Measurements from ENCODE around the gene MEX3D.
"Not testable (repeated sequence)": the region's sequence is repeated elsewhere in the genome, so short reads cannot be mapped to it uniquely, and the experiment has no call there.

DNA sequence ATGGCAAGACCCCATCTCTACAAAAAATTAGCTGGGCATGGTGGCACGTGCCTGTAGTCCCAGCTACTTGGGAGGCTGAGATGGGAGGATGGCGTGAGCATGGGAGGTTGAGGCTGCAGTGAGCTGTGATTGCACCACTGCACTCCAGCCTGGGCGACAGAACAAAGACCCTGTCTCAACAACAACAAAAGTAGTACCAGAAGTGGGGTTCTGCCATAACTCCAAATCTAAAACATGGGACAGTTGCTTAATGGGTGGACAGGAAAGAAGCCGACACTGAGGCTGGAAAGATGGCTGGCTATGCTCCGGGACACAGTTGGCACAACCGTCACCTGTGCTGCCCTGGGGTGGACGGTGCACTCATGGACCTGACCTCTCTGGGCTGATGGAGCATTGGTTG is 32.4 kb downstream of the MEX3D start:
- TF ChIP-seq RARB (CRISPR knock-in tag; IDR thresholded peaks at IDR 0.05); OSR1 (CRISPR knock-in tag; IDR thresholded peaks at IDR 0.05); ZFP30 (CRISPR knock-in tag; IDR thresholded peaks at IDR 0.05); ESRRG (CRISPR knock-in tag; IDR thresholded peaks at IDR 0.05); GLIS3 (CRISPR knock-in tag; IDR thresholded peaks at IDR 0.05); ZFP3 (CRISPR knock-in tag; IDR thresholded peaks at IDR 0.05); ISL1 (CRISPR knock-in tag; IDR thresholded peaks at IDR 0.05); ARNTL (CRISPR knock-in tag; IDR thresholded peaks at IDR 0.05; ENCODE audit: borderline replicate concordance, low read depth); ZNF70 (CRISPR knock-in tag; IDR thresholded peaks at IDR 0.05): not testable (repeated sequence)
- TF ChIP-seq, protein P1, sequence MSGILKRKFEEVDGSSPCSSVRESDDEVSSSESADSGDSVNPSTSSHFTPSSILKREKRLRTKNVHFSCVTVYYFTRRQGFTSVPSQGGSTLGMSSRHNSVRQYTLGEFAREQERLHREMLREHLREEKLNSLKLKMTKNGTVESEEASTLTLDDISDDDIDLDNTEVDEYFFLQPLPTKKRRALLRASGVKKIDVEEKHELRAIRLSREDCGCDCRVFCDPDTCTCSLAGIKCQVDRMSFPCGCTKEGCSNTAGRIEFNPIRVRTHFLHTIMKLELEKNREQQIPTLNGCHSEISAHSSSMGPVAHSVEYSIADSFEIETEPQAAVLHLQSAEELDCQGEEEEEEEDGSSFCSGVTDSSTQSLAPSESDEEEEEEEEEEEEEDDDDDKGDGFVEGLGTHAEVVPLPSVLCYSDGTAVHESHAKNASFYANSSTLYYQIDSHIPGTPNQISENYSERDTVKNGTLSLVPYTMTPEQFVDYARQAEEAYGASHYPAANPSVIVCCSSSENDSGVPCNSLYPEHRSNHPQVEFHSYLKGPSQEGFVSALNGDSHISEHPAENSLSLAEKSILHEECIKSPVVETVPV (CRISPR knock-in tag; IDR thresholded peaks at IDR 0.05) = not testable (repeated sequence)
